Activated gamma-delta T cell treated with anti-CD3 and anti-CD28 coated beads, Interleukin-2, amount 50 U/mL, for 16 hours (primary cell): ENCODE data around the gene PPP1R7.
"Not testable (repeated sequence)": the region's sequence is repeated elsewhere in the genome, so short reads cannot be mapped to it uniquely, and the experiment has no call there.

Source experiments
- DNase-seq: peaks from one replicate; pipeline ENCODE4 v3.0.0-alpha.2; 2020; ENCODE audit warnings: low read depth

The PPP1R7 gene

GRCh38 chr2:241197246-241197645 lies 47.0 kb downstream of the PPP1R7 start:
- not testable (repeated sequence) for DNase-seq

DNA sequence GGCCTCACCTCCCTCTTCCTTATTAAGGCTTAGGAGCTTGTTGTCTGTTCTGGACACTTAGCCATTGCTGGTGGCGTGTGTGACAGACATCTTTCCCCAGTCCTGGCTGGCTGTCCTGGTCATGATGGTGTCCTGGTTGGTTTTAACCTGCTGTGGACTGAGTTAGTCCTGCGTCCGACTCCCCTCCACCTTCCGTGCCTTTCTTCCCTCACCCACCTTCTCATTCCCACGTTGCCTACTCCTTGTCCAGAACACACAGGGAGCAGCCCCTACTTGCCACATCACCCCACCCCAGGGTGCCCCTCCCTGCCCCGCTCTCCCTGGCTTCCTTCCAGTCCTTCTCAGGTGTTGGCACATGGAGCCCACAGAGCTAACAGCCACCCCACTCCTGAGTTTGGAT lies 47.7 kb downstream of the PPP1R7 start:
- DNase-seq: no peak

GRCh38 chr2:241198381-241199279 lies 48.4 kb downstream of the PPP1R7 start:
- no peak for DNase-seq

- DNase-seq: no peak
Observed at GRCh38 chr2:241199286-241199685, 49.0 kb downstream of the PPP1R7 start.

DNA sequence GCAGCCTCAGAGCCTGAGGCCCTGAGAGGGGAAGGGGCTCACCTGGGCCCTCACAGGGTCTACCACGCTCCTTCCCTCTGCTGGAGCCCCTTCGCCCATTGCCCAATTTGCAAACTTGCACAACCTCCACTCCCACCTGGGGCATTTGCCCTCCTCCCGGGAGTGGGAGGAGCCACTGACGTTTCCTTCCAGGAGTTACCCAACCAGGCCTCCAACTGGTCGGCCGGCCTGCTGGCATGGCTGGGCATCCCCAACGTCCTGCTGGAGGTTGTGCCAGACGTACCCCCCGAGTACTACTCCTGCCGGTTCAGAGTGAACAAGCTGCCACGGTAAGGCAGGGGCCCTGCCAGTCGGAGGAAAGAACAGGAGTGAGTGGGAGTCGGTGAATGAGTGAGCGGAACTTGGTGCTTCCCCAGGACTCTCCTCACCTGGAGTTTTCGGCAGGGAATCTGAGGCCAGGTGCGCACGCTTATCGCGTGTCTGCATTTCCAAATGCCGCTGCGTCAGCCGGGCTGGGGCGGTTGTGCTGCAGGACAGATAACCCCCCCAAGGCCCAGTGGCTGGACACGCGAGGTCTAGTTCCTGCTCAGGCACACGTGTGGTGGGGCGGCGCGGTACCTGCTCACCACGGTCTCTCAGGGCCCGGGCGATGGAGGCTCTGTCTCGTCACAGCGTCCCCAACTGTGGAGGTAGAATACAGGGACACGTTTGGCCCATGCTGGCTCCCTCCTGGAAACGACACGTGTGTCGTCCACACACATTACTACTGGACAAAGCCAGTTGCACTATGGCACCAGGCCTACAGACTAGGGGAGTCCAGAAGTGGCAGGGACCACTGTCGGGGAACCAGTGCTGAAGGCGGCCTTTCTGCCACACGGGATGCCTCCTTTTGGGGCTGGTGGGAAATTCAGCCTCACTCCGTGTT lies 49.9 kb downstream of the PPP1R7 start:
- no peak for DNase-seq

- DNase-seq: no peak
Observed at GRCh38 chr2:241200822-241201395, 50.6 kb downstream of the PPP1R7 start.

DNA sequence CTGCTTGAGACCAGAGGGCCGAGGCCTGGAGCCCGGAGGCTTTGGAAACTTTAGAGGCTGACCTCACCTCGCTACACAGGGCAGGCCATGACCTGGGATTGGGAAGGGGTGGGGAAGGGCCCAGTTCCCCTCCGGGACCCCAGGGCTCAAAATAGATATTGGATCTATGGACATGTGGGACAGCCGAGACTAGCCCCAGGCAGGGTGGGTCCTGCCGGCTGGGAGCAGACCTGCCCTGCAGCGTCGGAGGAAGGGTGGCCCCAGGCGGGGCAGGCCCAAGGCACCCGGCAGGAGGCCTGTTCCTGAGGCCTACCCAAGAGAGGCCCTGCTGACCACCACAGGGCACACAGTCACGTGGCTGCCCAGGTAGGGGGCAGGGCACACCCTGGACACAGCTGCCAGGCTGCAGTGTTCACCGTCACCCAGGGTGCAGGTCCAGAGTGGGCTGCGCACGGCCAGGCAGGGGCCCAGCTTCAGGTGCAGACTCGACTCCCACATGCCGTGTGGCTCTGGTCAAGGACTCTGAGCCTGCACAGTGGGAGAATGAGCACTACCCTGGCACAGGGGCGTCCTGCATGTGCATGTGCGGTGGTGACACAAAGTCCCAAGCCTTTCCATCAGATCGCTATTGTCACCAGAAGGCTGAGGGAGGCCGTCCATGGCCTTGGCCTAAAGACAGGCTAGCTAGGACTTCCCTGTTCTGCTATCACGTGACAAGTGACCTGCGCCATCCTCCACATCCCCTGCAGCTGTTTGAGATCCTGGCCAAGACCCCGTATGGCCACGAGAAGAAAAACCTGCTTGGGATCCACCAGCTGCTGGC lies 51.4 kb downstream of the PPP1R7 start:
- no peak for DNase-seq

DNA sequence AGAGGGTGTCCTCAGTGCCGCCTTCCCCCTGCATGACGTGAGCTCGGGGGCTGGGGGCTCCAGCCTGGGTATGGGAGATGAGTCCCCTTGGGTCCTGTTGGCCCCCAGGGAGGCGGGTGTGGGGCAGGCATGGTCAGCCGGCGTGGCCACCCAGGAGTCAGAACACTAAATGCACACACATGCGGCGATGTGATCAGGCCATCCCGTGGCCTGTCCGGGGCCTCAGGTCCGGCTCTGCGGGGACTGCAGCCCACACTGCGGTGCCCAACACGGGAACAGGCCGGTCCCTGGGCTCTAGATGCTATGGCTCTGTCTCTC lies 52.0 kb downstream of the PPP1R7 start:
- DNase-seq: no peak

GRCh38 chr2:241202681-241203080 lies 52.4 kb downstream of the PPP1R7 start:
- DNase-seq: no peak

DNA sequence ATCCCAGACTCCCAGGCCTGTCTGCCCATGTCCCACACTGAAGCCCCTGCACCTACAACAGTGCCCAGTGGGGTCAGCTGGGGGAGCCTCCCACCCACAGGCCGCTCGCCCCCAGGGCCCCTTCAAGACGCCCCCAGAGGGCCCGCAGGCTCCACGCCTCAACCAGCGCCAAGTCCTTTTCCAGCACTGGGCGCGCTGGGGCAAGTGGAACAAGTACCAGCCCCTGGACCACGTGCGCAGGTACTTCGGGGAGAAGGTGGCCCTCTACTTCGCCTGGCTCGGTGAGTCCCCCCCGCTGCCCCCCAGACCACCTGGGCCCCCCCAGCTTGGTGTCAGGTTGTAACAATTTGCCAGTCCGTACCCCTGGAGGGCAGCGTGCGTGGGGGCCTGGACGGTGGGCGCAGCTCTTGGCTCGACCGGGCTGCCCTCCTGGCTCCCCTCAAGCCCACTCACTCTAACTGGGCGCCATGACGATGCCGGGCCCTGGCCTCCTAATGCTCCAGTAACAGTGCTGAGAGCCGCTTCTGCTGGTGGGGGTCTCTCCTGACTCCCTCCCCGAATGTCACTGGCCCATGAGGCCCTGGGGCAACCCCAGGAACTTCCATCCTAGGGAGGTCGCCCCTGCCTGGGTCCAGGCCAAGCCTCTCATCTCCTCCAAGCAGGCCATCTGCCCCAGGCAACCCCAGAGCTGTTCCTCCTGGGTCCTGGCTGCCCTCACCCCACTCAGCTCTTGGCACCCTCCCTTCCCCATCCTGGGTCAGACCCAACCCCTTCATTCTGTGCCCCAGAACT lies 53.1 kb downstream of the PPP1R7 start:
- DNase-seq: no peak

- no peak for DNase-seq
Observed at GRCh38 chr2:241204010-241204384, 53.7 kb downstream of the PPP1R7 start.

DNA sequence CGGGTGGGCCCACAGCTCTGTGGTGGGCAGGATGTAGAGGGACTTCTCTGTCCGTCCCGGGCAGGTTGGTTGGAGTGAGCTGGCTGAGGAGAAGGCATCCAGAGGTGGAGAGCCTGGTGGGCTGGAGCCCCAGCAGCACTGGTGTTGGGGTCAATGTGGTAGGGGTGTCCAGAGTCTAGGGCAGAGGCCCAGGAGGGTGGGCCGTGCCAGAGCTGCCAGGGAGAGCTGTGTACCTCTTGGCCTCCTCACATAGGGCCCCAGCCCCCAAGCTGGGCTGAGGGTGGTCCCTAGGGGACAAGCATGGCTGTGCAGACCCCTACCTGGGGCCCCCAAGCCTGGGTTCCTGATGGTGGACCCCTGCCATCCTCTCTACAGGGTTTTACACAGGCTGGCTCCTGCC lies 54.2 kb downstream of the PPP1R7 start:
- no peak for DNase-seq

GRCh38 chr2:241205086-241205485 lies 54.8 kb downstream of the PPP1R7 start:
- no peak for DNase-seq

- DNase-seq: no peak
Observed at GRCh38 chr2:241207151-241207550, 56.9 kb downstream of the PPP1R7 start.

DNA sequence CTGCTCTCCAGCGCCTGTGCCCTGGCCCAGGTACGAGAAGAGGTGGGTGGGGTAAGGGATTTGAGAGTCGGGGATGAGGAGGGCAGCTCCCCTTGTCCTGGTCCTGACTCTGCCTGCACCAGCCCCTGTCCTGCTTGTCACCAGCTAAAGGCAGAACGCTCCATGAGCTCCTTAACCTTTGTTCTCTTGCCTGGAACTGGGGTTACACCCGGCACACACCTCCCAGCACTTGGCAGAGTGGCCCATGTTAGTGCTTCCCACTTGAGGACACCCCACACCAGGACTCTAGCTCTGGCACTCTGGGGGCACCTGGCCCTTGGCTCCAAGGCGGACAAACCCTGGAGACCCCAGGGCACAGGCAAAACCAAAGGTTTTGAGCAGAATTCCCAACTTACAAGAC lies 57.4 kb downstream of the PPP1R7 start:
- no peak for DNase-seq

DNA sequence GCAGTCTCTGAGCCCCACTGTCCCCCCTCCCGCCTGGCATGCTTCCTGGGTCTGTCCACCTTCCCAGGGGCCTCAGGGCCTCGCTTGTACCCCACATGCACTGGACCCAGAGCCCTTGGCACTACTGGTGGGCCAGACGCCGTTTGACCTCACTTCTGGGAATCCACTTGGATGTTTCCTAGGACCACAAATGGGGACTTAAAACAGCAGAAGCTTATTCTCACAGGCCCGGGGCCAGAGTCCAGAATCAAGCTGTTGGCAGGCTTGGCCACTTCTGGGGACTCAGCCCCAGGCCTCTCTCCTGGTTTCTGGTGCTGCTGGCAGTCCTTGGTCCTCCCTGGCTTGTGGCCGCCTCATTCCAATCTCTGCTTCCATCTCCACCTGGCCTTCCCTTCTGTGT lies 57.8 kb downstream of the PPP1R7 start:
- no peak for DNase-seq

DNA sequence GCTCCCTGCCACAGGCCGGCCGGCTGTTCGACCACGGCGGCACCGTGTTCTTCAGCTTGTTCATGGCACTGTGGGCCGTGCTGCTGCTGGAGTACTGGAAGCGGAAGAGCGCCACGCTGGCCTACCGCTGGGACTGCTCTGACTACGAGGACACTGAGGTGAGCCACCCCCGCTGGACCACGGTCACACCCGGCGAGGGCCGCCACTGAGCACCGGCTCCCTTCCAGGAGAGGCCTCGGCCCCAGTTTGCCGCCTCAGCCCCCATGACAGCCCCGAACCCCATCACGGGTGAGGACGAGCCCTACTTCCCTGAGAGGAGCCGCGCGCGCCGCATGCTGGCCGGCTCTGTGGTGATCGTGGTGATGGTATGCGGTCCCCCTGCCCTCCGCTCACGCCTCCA lies 59.0 kb downstream of the PPP1R7 start:
- no peak for DNase-seq

DNA sequence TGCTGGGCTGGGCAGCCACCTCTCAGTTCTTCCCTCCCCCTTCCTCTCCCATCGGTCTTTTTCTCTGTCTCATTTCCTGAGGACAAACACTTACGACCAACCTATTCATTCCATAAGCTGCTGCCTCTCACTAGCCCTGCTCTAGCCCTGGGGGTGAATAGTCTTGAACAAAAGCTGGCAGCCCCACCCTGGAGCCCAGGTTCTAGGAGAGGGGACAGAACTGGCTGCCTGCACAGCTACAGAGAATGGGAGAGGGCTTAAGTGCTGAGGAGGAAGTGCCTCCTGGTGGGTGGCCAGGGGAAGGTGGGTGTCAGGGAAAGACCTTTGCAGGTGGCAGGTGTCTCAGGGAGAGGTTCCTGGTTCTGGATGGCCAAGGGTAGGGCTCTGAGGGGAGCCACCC lies 61.0 kb downstream of the PPP1R7 start:
- DNase-seq: no peak

GRCh38 chr2:241213041-241213440 lies 62.8 kb downstream of the PPP1R7 start:
- no peak for DNase-seq

DNA sequence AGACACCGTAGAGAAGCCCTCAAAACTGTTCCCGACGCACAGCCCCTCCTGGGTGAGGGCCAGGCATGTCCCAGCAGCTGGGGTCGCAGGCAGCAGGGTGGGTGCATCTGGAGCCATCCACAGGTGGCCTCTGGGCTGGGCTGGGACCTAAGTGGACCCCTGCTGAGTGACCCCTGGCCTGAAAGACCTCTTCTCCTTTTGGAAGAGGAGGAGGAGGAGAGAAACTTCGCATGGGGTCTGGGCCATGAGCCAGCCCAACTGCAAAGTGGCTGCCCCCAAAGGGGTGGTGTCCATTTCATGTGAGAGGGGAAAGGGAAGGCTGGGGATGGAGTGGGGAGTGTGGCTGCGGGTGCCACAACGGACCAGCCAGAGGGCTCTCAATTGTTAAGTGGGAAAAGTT lies 63.3 kb downstream of the PPP1R7 start:
- no peak for DNase-seq

- DNase-seq: no peak
Observed at GRCh38 chr2:241214209-241214608, 63.9 kb downstream of the PPP1R7 start.
